A549 (cell line): Measurements from ENCODE around the gene GUCY2D. TPM values are rescaled to one million over a fixed set of nuclear protein-coding genes. Genes with fewer than 3 reads are reported as not detected.

ENCODE experiments used
- ATAC-seq, 2 experiments: fragments of 200-7000 bp in 1 of 2; fragments of >200 bp in 1 of 2; cut with Nextera tagmentation in 1 of 2; cut with Tn5 transposase in 1 of 2; 3 replicates each; pipeline versions ENCODE4 v1.8.0 to v1.9.1; 2018 to 2020; ENCODE audit warnings: mild to moderate bottlenecking in 1 of 2, moderate library complexity in 1 of 2
- CTCF ChIA-PET: fragments of 300-600 bp; sonication (Branson Sonifier 250); formaldehyde crosslinking; extraction: SDS; loops from one replicate; lab custom pipeline; 2021; ENCODE audit warnings: antibody characterized with exemption, inconsistent platforms; lab: Yijun Ruan, JAX
- POLR2A ChIA-PET: fragments of 350-600 bp; formaldehyde crosslinking; extraction: SDS; loops from one replicate; lab custom pipeline; 2021; ENCODE audit warnings: antibody characterized with exemption, inconsistent platforms; lab: Yijun Ruan, JAX
- DNase-seq, 2 experiments: peaks; one replicate each; pipeline versions ENCODE4 v3.0.0 to v3.0.0-alpha.2; 2011 to 2016; ENCODE audit warnings: low read depth in 1 of 2, low spot score in 1 of 2
- FAIRE-seq: peaks from 2 replicates; lab custom pipeline; 2011; peaks lifted over from hg19 to GRCh38; lab: Jason Lieb, UNC
- H3K27ac ChIP-seq, 2 experiments: fragments of >200 bp; sonication (Bioruptor Twin); formaldehyde crosslinking; 3 replicates each; pipeline ENCODE4 v1.5.1; 2016 to 2017
- H3K4me1 ChIP-seq: fragments of >200 bp; sonication (Bioruptor Twin); formaldehyde crosslinking; 3 replicates; pipeline ENCODE4 v1.6.1; 2016
- H3K4me2 ChIP-seq: fragments of >200 bp; sonication (Bioruptor Twin); formaldehyde crosslinking; 3 replicates; pipeline ENCODE4 v1.6.1; 2016
- H3K4me3 ChIP-seq: fragments of >200 bp; sonication (Bioruptor Twin); formaldehyde crosslinking; 3 replicates; pipeline ENCODE4 v1.5.1; 2016
- H3K9me3 ChIP-seq: fragments of >200 bp; sonication (Bioruptor Twin); formaldehyde crosslinking; 3 replicates; pipeline ENCODE4 v1.6.1; 2016
- BHLHE40 ChIP-seq: IDR thresholded peaks from 2 replicates; pipeline ENCODE4 v1.6.1; 2012; ENCODE audit warnings: low read depth, low read length, inconsistent platforms
- EHMT2 ChIP-seq: fragments of 200-600 bp; sonication (generic); IDR thresholded peaks from 2 replicates; pipeline ENCODE4 v1.6.1; 2016; ENCODE audit warnings: antibody characterized with exemption, low read depth, mild to moderate bottlenecking, moderate library complexity
- FOSB ChIP-seq: fragments of 250-450 bp; sonication (Bioruptor Pico); IDR thresholded peaks from 2 replicates; pipeline ENCODE4 v1.5.0; 2020; ENCODE audit warnings: mild to moderate bottlenecking, moderate library complexity
- HDAC2 ChIP-seq: fragments of 200-600 bp; sonication (generic); IDR thresholded peaks from 2 replicates; pipeline ENCODE4 v1.6.1; 2016
- HEYL ChIP-seq: fragments of 250-450 bp; sonication (Bioruptor Pico); IDR thresholded peaks from 2 replicates; pipeline ENCODE4 v1.8.0; 2021; ENCODE audit warnings: mild to moderate bottlenecking, moderate library complexity
- KDM1A ChIP-seq: fragments of 200-600 bp; sonication (generic); IDR thresholded peaks from 2 replicates; pipeline ENCODE4 v1.6.1; 2016; ENCODE audit warnings: low read depth, mild to moderate bottlenecking
- KDM5A ChIP-seq: fragments of 200-600 bp; sonication (generic); IDR thresholded peaks from 2 replicates; pipeline ENCODE4 v1.6.1; 2016; ENCODE audit warnings: antibody characterized with exemption, mild to moderate bottlenecking
- POLR2AphosphoS2 ChIP-seq: conservative IDR thresholded peaks from 2 replicates; pipeline ENCODE4 v1.6.1; 2012; ENCODE audit warnings: low read length, improper control_type of control experiment, inconsistent platforms
- WGBS: methylation state at CpG from one replicate; pipeline ENCODE4 v1.1.6; 2017; ENCODE audit errors: missing lambda C conversion rate; 5-methylcytosine and 5-hydroxymethylcytosine counted together
- polyA plus RNA-seq, 4 experiments: library from polyadenylated mRNA; depleted of rRNA in 3 of 4; stranded (reverse); fragments of >200 nt; fragmentation: RNase III in 1 of 4; extraction: RNeasy Plus Mini Kit Qiagen cat#74134 plus additional on column Dnase treatment in 1 of 4; gene quantifications; 2 replicates in 3 of 4; 3 replicates in 1 of 4; pipeline ENCODE4 v1.2.3, GENCODE V29; 2011 to 2017
- TF ChIP-seq, protein P1 (sequence below): fragments of >200 bp; sonication (Bioruptor Twin); formaldehyde crosslinking; IDR thresholded peaks from 3 replicates; pipeline ENCODE4 v1.5.1; 2016
- TF ChIP-seq, protein P2 (sequence below): IDR thresholded peaks from 2 replicates; pipeline ENCODE4 v1.6.1; 2012
- TF ChIP-seq, protein P3 (sequence below): IDR thresholded peaks from 2 replicates; pipeline ENCODE4 v1.6.1; 2012
- TF ChIP-seq, protein P4 (sequence below): fragments of 450-650 bp; IDR thresholded peaks from 2 replicates; pipeline ENCODE4 v1.6.1; 2014; ENCODE audit warnings: antibody characterized with exemption

GUCY2D gene
- polyA plus RNA-seq, 2 of the 4 experiments (the other 2 are of a cell fraction), result 0.14 TPM; not detected in 1

DNA sequence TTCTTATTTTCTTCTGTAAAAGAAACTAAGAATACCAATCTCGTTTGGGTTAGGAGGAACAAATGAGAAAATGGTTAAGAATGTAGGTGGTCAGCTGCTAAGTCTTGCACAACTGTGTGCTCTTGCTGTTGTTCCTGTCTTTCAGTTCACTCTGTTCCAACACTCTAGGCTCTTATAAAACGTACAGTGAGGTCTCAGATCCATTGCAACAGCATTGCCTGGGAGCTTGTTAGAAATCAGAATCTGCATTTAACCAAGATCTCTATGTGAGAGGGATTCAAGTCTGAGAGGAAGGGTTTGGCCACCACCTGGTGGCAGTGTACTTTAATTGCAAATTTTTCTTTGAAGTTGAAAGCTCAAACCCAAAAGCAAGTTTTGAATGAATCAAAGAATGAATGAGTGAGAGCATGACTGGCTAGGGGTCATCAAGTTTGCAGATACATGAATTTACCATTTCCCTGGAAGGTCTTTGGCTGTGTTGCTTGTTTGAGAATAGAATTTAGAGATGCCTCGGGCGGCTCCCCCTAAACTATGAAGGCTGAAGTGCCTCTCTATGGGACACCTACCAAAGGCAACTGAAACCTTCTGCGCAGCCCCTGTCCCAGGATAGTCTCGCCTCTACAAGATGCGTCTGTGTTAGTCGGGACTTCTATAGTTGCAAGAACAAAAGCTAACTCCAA is 39.0 kb downstream of the GUCY2D start (continued):
- TF ChIP-seq, protein P1, sequence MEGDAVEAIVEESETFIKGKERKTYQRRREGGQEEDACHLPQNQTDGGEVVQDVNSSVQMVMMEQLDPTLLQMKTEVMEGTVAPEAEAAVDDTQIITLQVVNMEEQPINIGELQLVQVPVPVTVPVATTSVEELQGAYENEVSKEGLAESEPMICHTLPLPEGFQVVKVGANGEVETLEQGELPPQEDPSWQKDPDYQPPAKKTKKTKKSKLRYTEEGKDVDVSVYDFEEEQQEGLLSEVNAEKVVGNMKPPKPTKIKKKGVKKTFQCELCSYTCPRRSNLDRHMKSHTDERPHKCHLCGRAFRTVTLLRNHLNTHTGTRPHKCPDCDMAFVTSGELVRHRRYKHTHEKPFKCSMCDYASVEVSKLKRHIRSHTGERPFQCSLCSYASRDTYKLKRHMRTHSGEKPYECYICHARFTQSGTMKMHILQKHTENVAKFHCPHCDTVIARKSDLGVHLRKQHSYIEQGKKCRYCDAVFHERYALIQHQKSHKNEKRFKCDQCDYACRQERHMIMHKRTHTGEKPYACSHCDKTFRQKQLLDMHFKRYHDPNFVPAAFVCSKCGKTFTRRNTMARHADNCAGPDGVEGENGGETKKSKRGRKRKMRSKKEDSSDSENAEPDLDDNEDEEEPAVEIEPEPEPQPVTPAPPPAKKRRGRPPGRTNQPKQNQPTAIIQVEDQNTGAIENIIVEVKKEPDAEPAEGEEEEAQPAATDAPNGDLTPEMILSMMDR, result peak; percentile 96
- TF ChIP-seq KDM1A (no peak), FOSB (no peak), POLR2AphosphoS2 (no peak), HDAC2 (no peak), KDM5A (no peak), BHLHE40 (no peak)
- TF ChIP-seq, protein P2, sequence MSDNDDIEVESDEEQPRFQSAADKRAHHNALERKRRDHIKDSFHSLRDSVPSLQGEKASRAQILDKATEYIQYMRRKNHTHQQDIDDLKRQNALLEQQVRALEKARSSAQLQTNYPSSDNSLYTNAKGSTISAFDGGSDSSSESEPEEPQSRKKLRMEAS, result no peak

DNA sequence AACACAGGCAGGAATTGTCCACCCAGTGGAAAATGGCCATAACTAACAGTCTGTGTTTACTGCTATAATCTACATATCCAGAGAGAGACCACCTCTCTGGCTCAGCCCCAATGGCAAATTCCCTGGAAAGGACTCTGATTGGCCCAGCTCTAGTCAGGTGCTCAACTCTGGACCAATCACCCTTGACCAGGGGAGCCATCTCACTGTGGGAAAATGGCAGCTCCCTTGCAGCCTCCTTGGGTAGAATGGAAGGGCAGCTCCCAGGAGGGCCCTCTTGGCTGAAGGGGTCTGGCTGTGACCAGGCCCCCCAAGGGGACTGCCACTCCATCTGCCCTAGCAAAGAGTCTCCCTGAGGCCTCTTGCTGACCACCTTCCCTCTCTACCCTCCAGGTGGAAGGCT is 39.6 kb downstream of the GUCY2D start:
- no peaks in the 10 kb centered on the region for H3K4me1 ChIP-seq
- no peak overlapping the region for H3K4me2 ChIP-seq
- CTCF ChIA-PET, result interaction anchor here (0.6 to 11.7 kb wide), 76 partner anchors 9 to 412 kb away, joined by 3 to 229 read pairs (median 6); partner anchors contain the start of genes CHD3, CNTROB, GUCY2D and KDM6B
- TF ChIP-seq, protein P3, sequence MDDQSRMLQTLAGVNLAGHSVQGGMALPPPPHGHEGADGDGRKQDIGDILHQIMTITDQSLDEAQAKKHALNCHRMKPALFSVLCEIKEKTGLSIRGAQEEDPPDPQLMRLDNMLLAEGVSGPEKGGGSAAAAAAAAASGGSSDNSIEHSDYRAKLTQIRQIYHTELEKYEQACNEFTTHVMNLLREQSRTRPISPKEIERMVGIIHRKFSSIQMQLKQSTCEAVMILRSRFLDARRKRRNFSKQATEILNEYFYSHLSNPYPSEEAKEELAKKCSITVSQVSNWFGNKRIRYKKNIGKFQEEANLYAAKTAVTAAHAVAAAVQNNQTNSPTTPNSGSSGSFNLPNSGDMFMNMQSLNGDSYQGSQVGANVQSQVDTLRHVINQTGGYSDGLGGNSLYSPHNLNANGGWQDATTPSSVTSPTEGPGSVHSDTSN, result no peak
- TF ChIP-seq, protein P4, sequence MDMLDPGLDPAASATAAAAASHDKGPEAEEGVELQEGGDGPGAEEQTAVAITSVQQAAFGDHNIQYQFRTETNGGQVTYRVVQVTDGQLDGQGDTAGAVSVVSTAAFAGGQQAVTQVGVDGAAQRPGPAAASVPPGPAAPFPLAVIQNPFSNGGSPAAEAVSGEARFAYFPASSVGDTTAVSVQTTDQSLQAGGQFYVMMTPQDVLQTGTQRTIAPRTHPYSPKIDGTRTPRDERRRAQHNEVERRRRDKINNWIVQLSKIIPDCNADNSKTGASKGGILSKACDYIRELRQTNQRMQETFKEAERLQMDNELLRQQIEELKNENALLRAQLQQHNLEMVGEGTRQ, result peak; percentile 37; the same call in 1 of the 2 replicates
- TF ChIP-seq EHMT2, result 0 out of 2 replicates have a peak, but pooled peaks have one; percentile 37
- POLR2A ChIA-PET, result interaction anchor here (0.6 to 1.5 kb wide), 4 partner anchors 109 to 355 kb away, joined by 3 to 8 read pairs (median 4); partner anchors contain the start of genes CNTROB, NAA38, TP53 and TRAPPC1
- H3K27ac ChIP-seq, result peak overlapping the region in 1 of 2 experiments; percentile 3; a peak in 1 of 6 replicates
- H3K9me3 ChIP-seq, result no peaks in the 10 kb centered on the region
- no peak for DNase-seq
- no peak for FAIRE-seq
- no peak overlapping the region for H3K4me3 ChIP-seq
- ATAC-seq, result peak in 1 of 2 experiments; percentile 56; a peak in 3 of 6 replicates

DNA sequence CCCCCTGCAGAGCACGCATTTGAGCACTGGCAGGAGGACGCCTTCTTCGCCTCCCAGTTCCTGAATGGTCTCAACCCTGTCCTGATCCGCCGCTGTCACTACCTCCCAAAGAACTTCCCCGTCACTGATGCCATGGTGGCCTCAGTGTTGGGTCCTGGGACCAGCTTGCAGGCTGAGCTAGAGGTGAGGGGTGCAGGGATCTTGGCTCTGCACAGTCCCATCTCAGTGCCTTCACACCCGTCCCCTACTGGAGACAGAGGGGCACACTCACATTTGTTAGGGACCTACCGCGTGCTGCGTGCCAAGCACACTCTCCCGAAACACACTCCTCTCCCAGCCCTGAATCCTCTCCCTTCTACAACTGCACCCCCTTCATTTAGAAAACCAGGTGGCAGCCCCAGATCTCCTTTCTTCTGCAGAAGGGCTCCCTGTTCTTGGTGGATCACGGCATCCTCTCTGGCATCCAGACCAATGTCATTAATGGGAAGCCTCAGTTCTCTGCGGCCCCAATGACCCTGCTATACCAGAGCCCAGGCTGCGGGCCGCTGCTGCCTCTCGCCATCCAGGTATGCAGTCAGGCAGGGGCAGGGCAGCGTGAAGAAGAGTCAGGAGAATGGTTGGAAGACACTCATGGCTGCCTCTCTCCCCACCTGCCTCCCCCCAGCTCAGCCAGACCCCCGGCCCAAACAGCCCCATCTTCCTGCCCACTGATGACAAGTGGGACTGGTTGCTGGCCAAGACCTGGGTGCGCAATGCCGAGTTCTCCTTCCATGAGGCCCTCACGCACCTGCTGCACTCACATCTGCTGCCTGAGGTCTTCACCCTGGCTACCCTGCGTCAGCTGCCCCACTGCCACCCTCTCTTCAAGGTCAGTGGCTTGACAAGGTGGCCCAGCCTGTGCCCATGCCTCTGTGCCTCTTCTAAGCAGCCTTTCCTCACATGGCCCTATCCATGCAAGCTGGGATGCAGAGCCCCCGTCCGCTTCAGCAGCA is 42.7 kb downstream of the GUCY2D start:
- TF ChIP-seq, protein P3, result no peak
- TF ChIP-seq HEYL (CRISPR knock-in tag), result no peak
- no peak for ATAC-seq
- no peak overlapping the region for H3K4me3 ChIP-seq
- ChIA-PET POLR2A (no interaction called here), CTCF (interaction anchor here (0.6 to 11.7 kb wide), 14 partner anchors 14 to 302 kb away, joined by 3 to 229 read pairs (median 5); partner anchors contain the start of gene RNF227)
- no peak for DNase-seq
- 56% methylated on average over 20 of the region's 24 CpGs for whole genome bisulfite sequencing
- no peaks in the 10 kb centered on the region for H3K9me3 ChIP-seq
- H3K4me1 ChIP-seq, result no peaks in the 10 kb centered on the region
- no peak for FAIRE-seq
- H3K4me2 ChIP-seq, result no peak overlapping the region
- H3K27ac ChIP-seq, result no peak overlapping the region
